GM18499 (cell line): ENCODE results near the gene BIRC2.
"Not testable (repeated sequence)": the region's sequence is repeated elsewhere in the genome, so short reads cannot be mapped to it uniquely, and the experiment has no call there.

Experiments
- ATAC-seq: cut with Tn5 transposase; IDR thresholded peaks from one replicate; pipeline ENCODE4 v1.9.1; 2021; ENCODE audit warnings: moderate number of reproducible peaks; ENCODE audit not compliant: insufficient read depth, unreplicated experiment

The BIRC2 gene

GRCh38 chr11:102367364-102367763 is 20.4 kb downstream of the BIRC2 start:
- ATAC-seq = no peak

DNA sequence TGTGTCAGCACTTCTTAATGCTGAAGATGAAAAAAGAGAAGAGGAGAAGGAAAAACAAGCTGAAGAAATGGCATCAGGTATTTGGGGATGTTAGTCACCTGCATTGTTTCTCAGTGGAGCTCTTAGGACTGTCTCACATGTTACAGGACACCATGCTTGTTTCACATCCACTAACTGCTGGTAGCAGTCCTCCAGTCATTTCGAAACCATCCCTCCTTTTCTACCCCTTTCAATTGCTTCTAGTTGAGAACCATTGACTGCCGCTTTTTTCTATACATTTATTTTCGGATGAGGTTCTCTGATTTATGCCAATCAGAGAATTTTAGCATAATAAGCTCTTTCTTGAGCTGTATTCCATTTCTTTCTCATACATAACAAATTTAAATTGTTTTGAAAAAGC is 21.5 kb downstream of the BIRC2 start:
- peak; percentile 100 for ATAC-seq

GRCh38 chr11:102374633-102375424 is 27.8 kb downstream of the BIRC2 start:
- not testable (repeated sequence) for ATAC-seq

DNA sequence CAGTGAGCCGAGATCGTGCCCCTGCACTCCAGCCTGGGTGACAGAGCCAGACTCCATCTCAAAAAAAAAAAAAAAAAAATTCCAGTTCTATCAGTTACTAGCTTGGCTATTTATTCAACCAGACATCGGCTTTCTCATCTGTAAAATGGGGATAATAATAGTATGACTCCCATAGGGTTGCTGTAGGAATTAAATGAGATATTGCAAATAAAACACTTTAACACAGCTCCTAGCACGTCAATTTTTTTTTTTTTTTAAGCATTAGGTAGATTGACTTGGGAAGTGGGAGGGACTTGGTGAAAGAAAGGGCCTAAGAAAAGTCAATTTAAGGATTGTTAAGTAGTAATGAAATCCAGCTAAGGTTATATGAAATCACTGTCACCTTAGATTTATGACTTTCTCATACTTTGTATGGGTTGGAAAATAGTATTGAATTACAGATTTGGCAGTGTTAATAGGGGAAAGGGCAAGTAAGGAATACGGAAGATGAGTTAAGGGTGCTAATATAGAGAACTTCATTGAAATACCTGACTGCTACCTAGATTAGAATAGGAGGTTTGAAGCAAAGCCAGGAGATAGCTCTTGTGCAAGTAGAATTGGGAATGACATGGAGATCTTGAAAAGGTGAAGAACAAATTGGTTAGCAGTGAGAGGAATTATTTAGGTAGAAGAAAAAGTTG is 28.8 kb downstream of the BIRC2 start:
- no peak for ATAC-seq

DNA sequence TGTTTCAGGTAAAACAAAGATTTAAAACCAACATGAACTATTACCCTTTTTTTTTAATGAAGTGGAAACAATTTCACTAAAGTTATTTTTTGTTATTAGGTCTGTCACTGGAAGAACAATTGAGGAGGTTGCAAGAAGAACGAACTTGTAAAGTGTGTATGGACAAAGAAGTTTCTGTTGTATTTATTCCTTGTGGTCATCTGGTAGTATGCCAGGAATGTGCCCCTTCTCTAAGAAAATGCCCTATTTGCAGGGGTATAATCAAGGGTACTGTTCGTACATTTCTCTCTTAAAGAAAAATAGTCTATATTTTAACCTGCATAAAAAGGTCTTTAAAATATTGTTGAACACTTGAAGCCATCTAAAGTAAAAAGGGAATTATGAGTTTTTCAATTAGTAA is 30.9 kb downstream of the BIRC2 start:
- ATAC-seq = no peak

GRCh38 chr11:102378818-102379217 is 31.8 kb downstream of the BIRC2 start:
- ATAC-seq = no peak

- no peak for ATAC-seq
These were observed 35.4 kb downstream of the BIRC2 start for GRCh38 chr11:102382384-102382783.

DNA sequence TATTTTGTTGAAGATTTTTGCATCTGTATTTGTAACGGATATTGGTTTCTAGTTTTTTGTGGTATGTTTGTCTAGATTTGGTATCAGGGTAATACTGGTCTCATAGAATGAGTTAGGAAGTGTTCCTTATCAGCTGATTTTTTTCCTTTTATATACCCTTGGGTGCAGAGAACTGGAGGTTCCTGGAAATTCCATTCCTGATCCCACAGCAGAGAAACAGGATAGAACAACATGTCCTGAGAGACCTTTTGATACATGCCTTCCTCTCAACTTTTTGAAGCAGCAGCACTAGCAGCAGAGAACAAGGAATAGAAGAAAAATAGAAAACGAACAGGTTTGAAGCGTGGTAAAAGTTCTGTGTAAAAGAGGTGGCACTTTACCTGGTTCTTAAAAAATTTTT is 36.8 kb downstream of the BIRC2 start:
- no peak for ATAC-seq

GRCh38 chr11:102384419-102385079 is 37.5 kb downstream of the BIRC2 start:
- ATAC-seq = no peak

DNA sequence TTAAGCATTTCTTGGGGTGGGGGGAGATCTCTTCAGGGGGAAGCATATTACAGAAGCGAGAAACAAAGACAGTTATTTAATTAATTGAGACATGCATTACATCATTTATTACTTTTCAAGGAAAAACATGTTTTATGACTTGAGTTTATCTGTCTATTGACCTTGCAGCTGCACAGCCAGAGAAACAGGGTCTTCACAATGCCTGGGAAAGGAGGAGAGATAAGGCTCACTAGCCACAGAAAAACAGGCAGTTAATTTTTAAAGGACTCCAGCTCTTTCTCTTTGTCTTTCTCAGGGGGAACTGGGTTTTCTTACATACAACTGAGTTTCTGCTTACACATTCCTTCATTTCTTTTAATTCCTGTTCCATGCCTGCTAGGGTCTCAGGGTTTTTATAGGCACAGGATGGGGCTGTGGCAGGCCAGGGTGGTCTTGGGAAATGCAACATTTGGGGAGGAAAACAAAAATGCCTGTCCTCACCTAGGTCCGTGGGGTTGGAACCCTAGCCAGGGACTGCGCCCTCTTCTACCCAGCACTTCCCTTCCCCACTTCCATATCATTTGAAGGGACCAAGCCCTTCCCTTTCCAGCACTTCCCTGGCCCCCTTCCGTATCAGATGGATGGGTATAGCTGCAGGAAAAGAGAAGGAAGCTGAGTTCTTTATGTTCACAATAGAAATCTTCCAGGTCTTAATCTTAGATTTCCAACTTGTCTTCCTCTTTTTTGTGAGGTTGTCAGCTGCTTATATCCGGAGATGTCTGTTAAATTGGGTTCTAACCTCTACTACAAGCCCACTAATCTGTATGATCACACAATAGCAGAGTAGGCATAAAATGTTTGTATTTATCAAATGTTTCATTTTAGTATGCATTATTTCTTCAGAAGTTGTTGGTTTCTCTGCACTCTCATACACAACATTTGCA is 38.3 kb downstream of the BIRC2 start:
- no peak for ATAC-seq

DNA sequence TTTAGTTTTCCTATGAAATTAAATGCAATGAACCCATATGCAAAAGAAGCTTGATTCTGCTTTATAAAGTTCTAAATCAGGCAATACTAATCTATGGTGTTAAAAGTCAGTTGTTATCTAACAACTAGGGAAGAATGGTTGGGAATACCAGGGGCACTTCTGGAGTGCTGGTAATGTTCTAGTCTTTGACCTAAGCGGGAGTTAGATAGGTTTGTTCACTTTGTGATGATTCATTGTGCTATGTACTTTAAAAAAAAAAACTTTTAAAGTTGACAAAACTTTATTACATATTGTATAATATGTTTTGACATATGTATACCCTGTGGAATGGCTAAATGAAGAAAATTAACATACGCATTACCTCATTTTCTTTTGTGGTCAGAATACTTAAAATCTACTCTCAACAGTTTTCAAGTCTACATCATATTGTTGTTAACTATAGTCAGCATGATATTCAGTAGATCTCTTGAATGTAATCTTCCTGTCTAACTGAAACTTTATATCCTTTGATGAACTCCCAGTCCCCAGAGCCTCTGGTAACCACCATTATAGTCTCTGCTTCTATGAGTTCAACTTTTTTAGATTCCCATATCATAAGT is 39.2 kb downstream of the BIRC2 start:
- ATAC-seq = no peak

GRCh38 chr11:102387043-102387781 is 40.2 kb downstream of the BIRC2 start:
- no peak for ATAC-seq

- ATAC-seq = no peak
These were observed 42.2 kb downstream of the BIRC2 start for GRCh38 chr11:102389253-102389652.

- peak; percentile 77 for ATAC-seq
These were observed 43.9 kb downstream of the BIRC2 start for GRCh38 chr11:102390667-102391465.

DNA sequence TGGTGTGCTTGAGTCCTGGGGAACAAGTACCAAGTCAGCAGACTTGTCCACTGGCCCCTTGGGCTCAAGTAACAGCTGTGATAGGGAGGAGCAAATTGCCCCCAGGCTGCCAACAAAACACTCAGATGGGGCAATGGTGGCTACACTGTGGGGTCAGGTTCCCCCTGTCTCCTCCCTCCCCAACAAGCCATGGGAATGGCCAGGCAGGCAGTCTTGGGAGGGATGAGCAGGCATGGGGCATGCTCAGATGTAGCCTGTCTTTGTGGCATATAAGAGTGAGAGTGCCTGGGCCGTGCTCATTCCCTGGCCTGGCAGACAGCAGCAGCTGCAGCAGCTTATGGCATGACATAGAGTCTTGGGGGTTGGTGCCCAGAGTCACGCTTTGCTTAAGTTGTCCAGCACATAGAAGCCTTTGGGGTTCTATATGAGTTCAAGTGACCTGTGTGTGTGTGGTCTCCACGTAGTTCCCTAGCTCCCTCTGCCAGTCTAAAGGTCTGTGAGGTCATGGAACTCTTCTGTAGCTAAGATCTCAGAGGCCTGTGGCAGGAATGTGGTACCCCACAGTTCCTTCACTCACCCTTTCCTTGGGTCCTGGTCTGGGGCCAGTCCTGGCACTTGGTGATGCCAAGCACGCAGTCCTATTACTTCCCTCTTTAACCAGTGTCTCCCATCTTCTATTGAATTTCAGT is 44.7 kb downstream of the BIRC2 start:
- no peak for ATAC-seq

- no peak for ATAC-seq
These were observed 46.3 kb downstream of the BIRC2 start for GRCh38 chr11:102393272-102393730.

GRCh38 chr11:102395720-102396393 is 48.8 kb downstream of the BIRC2 start:
- no peak for ATAC-seq
